Gastroesophageal sphincter (tissue), 4 donors: Measurements from ENCODE around the gene CAMK2N2. TPM values are rescaled to one million over a fixed set of nuclear protein-coding genes. Genes with fewer than 3 reads are reported as not detected.

Experiments
- ATAC-seq: fragments of 150-250 bp; one replicate; pipeline ENCODE4 v1.9.1; 2016; ENCODE audit warnings: mild to moderate bottlenecking, moderate library complexity
- H3K27ac ChIP-seq, 4 donors: fragments of 200-600 bp; sonication (generic) in 3 of 4; 1 replicate in 3 of 4; 2 replicates in 1 of 4; pipeline ENCODE4 v1.5.1; 2016 to 2019
- H3K27me3 ChIP-seq: fragments of 200-600 bp; sonication (generic); one replicate; pipeline ENCODE4 v1.5.1; 2019
- H3K36me3 ChIP-seq, 2 donors: fragments of 200-600 bp; sonication (generic); one replicate each; pipeline ENCODE4 v1.5.1; 2019; ENCODE audit warnings: control low read depth in 1 of 2
- H3K4me1 ChIP-seq, 3 donors: fragments of 200-600 bp; sonication (generic); 1 replicate in 2 of 3; 2 replicates in 1 of 3; pipeline ENCODE4 v1.5.1; 2016 to 2019; ENCODE audit warnings: control low read depth in 2 of 3
- H3K4me3 ChIP-seq, 2 donors: fragments of 200-600 bp; sonication (generic); one replicate each; pipeline ENCODE4 v1.5.1; 2019; ENCODE audit warnings: mild to moderate bottlenecking in 1 of 2, moderate library complexity in 1 of 2
- H3K9me3 ChIP-seq, 3 donors: fragments of 200-600 bp; sonication (generic); one replicate each; pipeline ENCODE4 v1.5.1; 2017 to 2019; ENCODE audit warnings: control low read depth in 2 of 3
- CTCF ChIP-seq, 4 experiments: fragments of 200-600 bp in 2 of 4; fragments of 450-650 bp in 2 of 4; sonication (generic) in 1 of 4; IDR thresholded peaks; one replicate each; pipeline ENCODE4 v1.5.1; 2017 to 2019; ENCODE audit warnings: antibody characterized with exemption in 4 of 4, mild to moderate bottlenecking in 2 of 4, moderate library complexity in 2 of 4
- EP300 ChIP-seq: sonication (generic); formaldehyde crosslinking; IDR thresholded peaks from one replicate; pipeline ENCODE4 v1.6.1; 2017; ENCODE audit warnings: antibody characterized with exemption, mild to moderate bottlenecking
- POLR2A ChIP-seq, 2 donors: fragments of 450-650 bp; IDR thresholded peaks; one replicate each; pipeline ENCODE4 v1.6.1; 2017; ENCODE audit warnings: antibody characterized with exemption in 2 of 2, mild to moderate bottlenecking in 2 of 2, moderate library complexity in 1 of 2
- POLR2AphosphoS5 ChIP-seq: sonication (generic); formaldehyde crosslinking; IDR thresholded peaks from one replicate; pipeline ENCODE4 v1.6.1; 2017; ENCODE audit warnings: antibody characterized with exemption
- WGBS, 2 donors: methylation state at CpG; one replicate each; pipeline ENCODE4 v1.1.5; 2018; ENCODE audit warnings: low coverage in 1 of 2; 5-methylcytosine and 5-hydroxymethylcytosine counted together
- total RNA-seq, 4 donors: library from RNA; depleted of rRNA; stranded (reverse); fragments of >200 nt; gene quantifications; one replicate each; pipeline ENCODE4 v1.1.0, GENCODE V29; 2016

CAMK2N2 gene
- total RNA-seq = not detected

GRCh38 chr3:184261270-184261853, at the start of gene CAMK2N2:
TSS of gene CAMK2N2 (minus strand) at chr3:184261553. CDS start at chr3:184261285, 268 bp downstream.
- peaks cover 95% of the 10 kb centered on the region for H3K27me3 ChIP-seq
- TF ChIP-seq EP300 (no peak), CTCF (IDR thresholded peaks at IDR 0.05) (no peak), POLR2A (IDR thresholded peaks at IDR 0.05) (no peak), POLR2AphosphoS5 (no peak)
- 0 to 2% methylated on average over 1 to 15 of the region's 67 CpGs for WGBS, 2 donors
- H3K27ac ChIP-seq = no peak within 1 kb of the TSS
- peaks cover 0 to 11% of the 10 kb centered on the region in 2 donors for H3K36me3 ChIP-seq
- H3K9me3 ChIP-seq = no peaks in the 10 kb centered on the region
- H3K4me3 ChIP-seq = peak within 1 kb of the TSS in 1 of 2 donors; percentile 52
- peaks cover 0 to 36% (median 21%) of the 10 kb centered on the region in 3 donors for H3K4me1 ChIP-seq
- peak; percentile 59 for ATAC-seq

GRCh38 chr3:184308744-184309143, 47.4 kb upstream of the CAMK2N2 start:
- H3K36me3 ChIP-seq = peaks cover 0 to 58% of the 10 kb centered on the region in 2 donors
- H3K4me1 ChIP-seq = peaks cover 0 to 4% (median under 1%) of the 10 kb centered on the region in 3 donors
- no peaks in the 10 kb centered on the region for H3K27me3 ChIP-seq
- no peak for TF ChIP-seq POLR2AphosphoS5
- TF ChIP-seq CTCF (IDR thresholded peaks at IDR 0.05) = no peak
- TF ChIP-seq EP300 = no peak
- no peak for TF ChIP-seq POLR2A (IDR thresholded peaks at IDR 0.05)
- ATAC-seq = no peak
- no peak overlapping the region for H3K4me3 ChIP-seq
- no peaks in the 10 kb centered on the region for H3K9me3 ChIP-seq
- H3K27ac ChIP-seq = no peak overlapping the region
- WGBS, 2 donors = 80 to 82% methylated on average over 1 to 4 of the region's 7 CpGs

GRCh38 chr3:184307915-184308314, 46.6 kb upstream of the CAMK2N2 start:
- WGBS, 2 donors = 89 to 100% methylated on average over 5 to 7 of the region's 9 CpGs
- no peak for ATAC-seq
- TF ChIP-seq POLR2A (IDR thresholded peaks at IDR 0.05) (no peak), CTCF (IDR thresholded peaks at IDR 0.05) (no peak), EP300 (no peak), POLR2AphosphoS5 (no peak)
- Histone ChIP-seq H3K4me1 (no peaks in the 10 kb centered on the region), H3K9me3 (no peaks in the 10 kb centered on the region), H3K4me3 (no peak overlapping the region), H3K27ac (no peak overlapping the region), H3K27me3 (no peaks in the 10 kb centered on the region), H3K36me3 (peaks cover 0 to 66% of the 10 kb centered on the region in 2 donors)

GRCh38 chr3:184306341-184306972, 45.1 kb upstream of the CAMK2N2 start:
- no peak overlapping the region for H3K4me3 ChIP-seq
- ATAC-seq = no peak
- no peak overlapping the region for H3K27ac ChIP-seq
- no peaks in the 10 kb centered on the region for H3K9me3 ChIP-seq
- peaks cover 0 to 8% (median 0%) of the 10 kb centered on the region in 3 donors for H3K4me1 ChIP-seq
- H3K36me3 ChIP-seq = peaks cover 0 to 81% of the 10 kb centered on the region in 2 donors
- H3K27me3 ChIP-seq = no peaks in the 10 kb centered on the region
- TF ChIP-seq CTCF (IDR thresholded peaks at IDR 0.05) (no peak), POLR2AphosphoS5 (no peak), EP300 (no peak), POLR2A (IDR thresholded peaks at IDR 0.05) (no peak)
- WGBS, 2 donors = 68% methylated on average over 3 of the region's 4 CpGs; no CpG with 5 or more reads in 1 of the 2 donors

GRCh38 chr3:184305577-184305976, 44.2 kb upstream of the CAMK2N2 start:
- Histone ChIP-seq H3K27me3 (no peaks in the 10 kb centered on the region), H3K9me3 (no peaks in the 10 kb centered on the region), H3K4me3 (no peak overlapping the region), H3K36me3 (peaks cover 0 to 89% of the 10 kb centered on the region in 2 donors), H3K4me1 (peaks cover 0 to 17% (median 3%) of the 10 kb centered on the region in 3 donors), H3K27ac (no peak overlapping the region)
- WGBS, 2 donors = 56 to 60% methylated on average over 1 of the region's 1 CpG
- ATAC-seq = no peak
- TF ChIP-seq POLR2A (IDR thresholded peaks at IDR 0.05) (no peak), POLR2AphosphoS5 (no peak), EP300 (no peak), CTCF (IDR thresholded peaks at IDR 0.05) (peak in 1 of 4 experiments; percentile 13)
